ENCODE measurements around the gene SLC50A1.

SLC50A1 gene

GRCh38 chr1:155170101-155170785 is 34.6 kb downstream of the SLC50A1 start:
- no peak overlapping the region for H3K4me3 ChIP-seq (ENCODE audit: low read depth, low read length)
- no peak for DNase-seq (ENCODE audit: low read depth)
- TF ChIP-seq MAX (IDR thresholded peaks at IDR 0.05; ENCODE audit: low read depth, low read length): no peak
- no peak for TF ChIP-seq CTCF (IDR thresholded peaks at IDR 0.05; ENCODE audit: low read depth, low read length)

- no peak for DNase-seq (ENCODE audit: low read depth)
- H3K4me3 ChIP-seq (ENCODE audit: low read depth, low read length): no peak overlapping the region
- TF ChIP-seq MAX (IDR thresholded peaks at IDR 0.05; ENCODE audit: low read depth, low read length) (no peak), POLR2A (IDR thresholded peaks at IDR 0.05; ENCODE audit: extremely low read depth, insufficient read length) (no peak), MYC (IDR thresholded peaks at IDR 0.05; ENCODE audit: low read depth, low read length) (no peak), CTCF (IDR thresholded peaks at IDR 0.05; ENCODE audit: low read depth, low read length) (no peak)
Observed at GRCh38 chr1:155170806-155171205, 35.2 kb downstream of the SLC50A1 start.

GRCh38 chr1:155171836-155172731 is 36.4 kb downstream of the SLC50A1 start:
- TF ChIP-seq MYC (IDR thresholded peaks at IDR 0.05; ENCODE audit: low read depth, low read length): no peak
- peak; percentile 54 for TF ChIP-seq MAX (IDR thresholded peaks at IDR 0.05; ENCODE audit: low read depth, low read length)
- H3K4me3 ChIP-seq (ENCODE audit: low read depth, low read length): peak overlapping the region; percentile 87
- no peak for DNase-seq (ENCODE audit: low read depth)

GRCh38 chr1:155172732-155173477 is 37.3 kb downstream of the SLC50A1 start, which contains the start of gene KRTCAP2:
KRTCAP2 (minus strand) TSS chr1:155173304; CDS start chr1:155173224, 80 bp downstream.
- H3K4me3 ChIP-seq (ENCODE audit: low read depth, low read length): peak within 1 kb of the TSS; percentile 87
- DNase-seq (ENCODE audit: low read depth): peak; percentile 95
- TF ChIP-seq CTCF (IDR thresholded peaks at IDR 0.05; ENCODE audit: low read depth, low read length) (peak; percentile 71), POLR2A (IDR thresholded peaks at IDR 0.05; ENCODE audit: extremely low read depth, insufficient read length) (peak; percentile 87), MAX (IDR thresholded peaks at IDR 0.05; ENCODE audit: low read depth, low read length) (peak; percentile 77), MYC (IDR thresholded peaks at IDR 0.05; ENCODE audit: low read depth, low read length) (peak; percentile 71; the same call in 1 of the 2 replicates)

- H3K4me3 ChIP-seq (ENCODE audit: low read depth, low read length): peak within 1 kb of the TSS; percentile 87
- TF ChIP-seq CTCF (IDR thresholded peaks at IDR 0.05; ENCODE audit: low read depth, low read length) (no peak), MAX (IDR thresholded peaks at IDR 0.05; ENCODE audit: low read depth, low read length) (no peak)
- DNase-seq (ENCODE audit: low read depth): no peak
Observed at GRCh38 chr1:155173478-155174323, 38.0 kb downstream of the SLC50A1 start, which contains the start of gene TRIM46. TRIM46 (plus strand) TSS chr1:155173849; CDS start chr1:155173967, 118 bp downstream.

Measured in NB4 (cell line).